Measurements from ENCODE around the gene RXRA. TPM values are rescaled to one million over a fixed set of nuclear protein-coding genes. Genes with fewer than 3 reads are reported as not detected.

RXRA gene
- total RNA-seq, 1 donor from 2014 or later = 85.7 TPM

GRCh38 chr9:134348404-134349155, 22.3 kb downstream of the RXRA start:
- no peaks in the 10 kb centered on the region for H3K36me3 ChIP-seq
- no peak overlapping the region for H3K27ac ChIP-seq
- no peak for DNase-seq
- H3K27me3 ChIP-seq (ENCODE audit: low read depth) = no peaks in the 10 kb centered on the region
- no peak overlapping the region for H3K4me3 ChIP-seq
- intact Hi-C loops (cut with DNase I) = no loop called here
- no peak for TF ChIP-seq CTCF (IDR thresholded peaks at IDR 0.05)
- ATAC-seq = no peak
- H3K4me1 ChIP-seq = peaks cover 82% of the 10 kb centered on the region
- no peaks in the 10 kb centered on the region for H3K9me3 ChIP-seq

- H3K36me3 ChIP-seq = no peaks in the 10 kb centered on the region
- H3K27ac ChIP-seq = no peak overlapping the region
- ATAC-seq (no peak), DNase-seq (no peak)
- no peaks in the 10 kb centered on the region for H3K9me3 ChIP-seq
- no peaks in the 10 kb centered on the region for H3K27me3 ChIP-seq (ENCODE audit: low read depth)
- no peak for TF ChIP-seq CTCF (IDR thresholded peaks at IDR 0.05)
- H3K4me1 ChIP-seq = peaks cover 81% of the 10 kb centered on the region
- H3K4me3 ChIP-seq = no peak overlapping the region
- intact Hi-C loops (cut with DNase I) = no loop called here
Measured at GRCh38 chr9:134349936-134350335, 23.7 kb downstream of the RXRA start.

GRCh38 chr9:134350416-134350994, 24.2 kb downstream of the RXRA start:
- peaks cover 81% of the 10 kb centered on the region for H3K4me1 ChIP-seq
- no peaks in the 10 kb centered on the region for H3K27me3 ChIP-seq (ENCODE audit: low read depth)
- no peaks in the 10 kb centered on the region for H3K9me3 ChIP-seq
- TF ChIP-seq CTCF (IDR thresholded peaks at IDR 0.05) = no peak
- H3K36me3 ChIP-seq = no peaks in the 10 kb centered on the region
- intact Hi-C loops (cut with DNase I) = no loop called here
- DNase-seq (no peak), ATAC-seq (no peak)
- no peak overlapping the region for H3K27ac ChIP-seq
- H3K4me3 ChIP-seq = no peak overlapping the region

GRCh38 chr9:134351606-134352176, 25.4 kb downstream of the RXRA start:
- DNase-seq = no peak
- Histone ChIP-seq H3K27ac (no peak overlapping the region), H3K4me1 (peaks cover 81% of the 10 kb centered on the region), H3K36me3 (no peaks in the 10 kb centered on the region), H3K9me3 (no peaks in the 10 kb centered on the region), H3K4me3 (no peak overlapping the region), H3K27me3 (ENCODE audit: low read depth) (no peaks in the 10 kb centered on the region)
- no peak for ATAC-seq
- TF ChIP-seq CTCF (IDR thresholded peaks at IDR 0.05) = no peak
- intact Hi-C loops (cut with DNase I) = no loop called here

GRCh38 chr9:134352247-134352933, 26.1 kb downstream of the RXRA start:
- Histone ChIP-seq H3K4me3 (no peak overlapping the region), H3K36me3 (no peaks in the 10 kb centered on the region), H3K27me3 (ENCODE audit: low read depth) (no peaks in the 10 kb centered on the region), H3K9me3 (no peaks in the 10 kb centered on the region), H3K27ac (no peak overlapping the region), H3K4me1 (peaks cover 86% of the 10 kb centered on the region)
- no peak for DNase-seq
- TF ChIP-seq CTCF (IDR thresholded peaks at IDR 0.05) = no peak
- ATAC-seq = no peak
- intact Hi-C loops (cut with DNase I) = no loop called here

All from lower lobe of right lung (tissue), 2 donors.